ENCODE measurements around the gene ZMYND8. TPM values are rescaled to one million over a fixed set of nuclear protein-coding genes. Genes with fewer than 3 reads are reported as not detected.

ZMYND8 gene
- total RNA-seq, 1 donor from 2014 or later = 31.9 TPM

GRCh38 chr20:47347661-47348435 is 8.7 kb downstream of the ZMYND8 start:
- H3K4me1 Mint-ChIP-seq (ENCODE audit: low read depth) = peaks cover 19% of the 10 kb centered on the region
- no peak for TF ChIP-seq CTCF (IDR thresholded peaks at IDR 0.05)
- no peaks in the 10 kb centered on the region for H3K9me3 Mint-ChIP-seq (ENCODE audit: low read depth)
- H3K27ac Mint-ChIP-seq (ENCODE audit: unreplicated experiment) = no peak overlapping the region
- peaks cover 15% of the 10 kb centered on the region for H3K36me3 Mint-ChIP-seq (ENCODE audit: low read depth)
- DNase-seq (ENCODE audit: low spot score) = no peak
- H3K27me3 Mint-ChIP-seq (ENCODE audit: low read depth) = no peaks in the 10 kb centered on the region
- no peak overlapping the region for H3K4me3 Mint-ChIP-seq (ENCODE audit: unreplicated experiment)

- peak overlapping the region; percentile 5 for H3K27ac Mint-ChIP-seq (ENCODE audit: unreplicated experiment)
- peaks cover 17% of the 10 kb centered on the region for H3K36me3 Mint-ChIP-seq (ENCODE audit: low read depth)
- H3K4me1 Mint-ChIP-seq (ENCODE audit: low read depth) = peaks cover 19% of the 10 kb centered on the region
- H3K27me3 Mint-ChIP-seq (ENCODE audit: low read depth) = no peaks in the 10 kb centered on the region
- no peak for DNase-seq (ENCODE audit: low spot score)
- H3K9me3 Mint-ChIP-seq (ENCODE audit: low read depth) = no peaks in the 10 kb centered on the region
- no peak overlapping the region for H3K4me3 Mint-ChIP-seq (ENCODE audit: unreplicated experiment)
- no peak for TF ChIP-seq CTCF (IDR thresholded peaks at IDR 0.05)
Observed at GRCh38 chr20:47346172-47346571, 10.3 kb downstream of the ZMYND8 start.

- peaks cover 21% of the 10 kb centered on the region for H3K36me3 Mint-ChIP-seq (ENCODE audit: low read depth)
- H3K27ac Mint-ChIP-seq (ENCODE audit: unreplicated experiment) = no peak overlapping the region
- TF ChIP-seq CTCF (IDR thresholded peaks at IDR 0.05) = no peak
- no peak for DNase-seq (ENCODE audit: low spot score)
- peaks cover 22% of the 10 kb centered on the region for H3K4me1 Mint-ChIP-seq (ENCODE audit: low read depth)
- no peak overlapping the region for H3K4me3 Mint-ChIP-seq (ENCODE audit: unreplicated experiment)
- H3K9me3 Mint-ChIP-seq (ENCODE audit: low read depth) = no peaks in the 10 kb centered on the region
- no peaks in the 10 kb centered on the region for H3K27me3 Mint-ChIP-seq (ENCODE audit: low read depth)
Observed at GRCh38 chr20:47345214-47345613, 11.3 kb downstream of the ZMYND8 start.

GRCh38 chr20:47343007-47343472 is 13.5 kb downstream of the ZMYND8 start:
- Mint-ChIP-seq H3K27me3 (ENCODE audit: low read depth) (no peaks in the 10 kb centered on the region), H3K9me3 (ENCODE audit: low read depth) (no peaks in the 10 kb centered on the region), H3K27ac (ENCODE audit: unreplicated experiment) (peak overlapping the region; percentile 32), H3K4me3 (ENCODE audit: unreplicated experiment) (no peak overlapping the region), H3K4me1 (ENCODE audit: low read depth) (peaks cover 34% of the 10 kb centered on the region), H3K36me3 (ENCODE audit: low read depth) (peaks cover 21% of the 10 kb centered on the region)
- DNase-seq (ENCODE audit: low spot score) = no peak
- no peak for TF ChIP-seq CTCF (IDR thresholded peaks at IDR 0.05)

- no peak for DNase-seq (ENCODE audit: low spot score)
- peaks cover 7% of the 10 kb centered on the region for H3K36me3 Mint-ChIP-seq (ENCODE audit: low read depth)
- no peaks in the 10 kb centered on the region for H3K9me3 Mint-ChIP-seq (ENCODE audit: low read depth)
- no peak overlapping the region for H3K4me3 Mint-ChIP-seq (ENCODE audit: unreplicated experiment)
- H3K4me1 Mint-ChIP-seq (ENCODE audit: low read depth) = peaks cover 59% of the 10 kb centered on the region
- H3K27ac Mint-ChIP-seq (ENCODE audit: unreplicated experiment) = no peak overlapping the region
- no peak for TF ChIP-seq CTCF (IDR thresholded peaks at IDR 0.05)
- no peaks in the 10 kb centered on the region for H3K27me3 Mint-ChIP-seq (ENCODE audit: low read depth)
Observed at GRCh38 chr20:47338131-47338628, 18.3 kb downstream of the ZMYND8 start.
